Calu3 (cell line): ENCODE data around the gene STX2. TPM values are rescaled to one million over a fixed set of nuclear protein-coding genes. Genes with fewer than 3 reads are reported as not detected.

ENCODE experiments used
- BruUV-seq: library from RNA; stranded (reverse); fragments of 400-500 nt; replicated peaks from 2 replicates; lab custom pipeline; 2021; lab: Mats Ljungman, UMichigan
- CTCF ChIA-PET: fragments of 300-600 bp; sonication (Branson Sonifier 250); formaldehyde crosslinking; loops from one replicate; lab custom pipeline; 2022; ENCODE audit warnings: antibody characterized with exemption; lab: Charles Lee
- DNase-seq: peaks from one replicate; pipeline ENCODE4 v3.0.0; 2022
- H3K27ac Mint-ChIP-seq: one replicate; pipeline ENCODE4 v1.8.0; 2022; ENCODE audit warnings: mixed read lengths; ENCODE audit not compliant: unreplicated experiment
- H3K27me3 Mint-ChIP-seq: one replicate; pipeline ENCODE4 v1.8.0; 2022; ENCODE audit warnings: mixed read lengths; ENCODE audit not compliant: unreplicated experiment
- H3K36me3 Mint-ChIP-seq: one replicate; pipeline ENCODE4 v1.8.0; 2022; ENCODE audit warnings: mild to moderate bottlenecking, moderate library complexity, mixed read lengths; ENCODE audit not compliant: insufficient read depth, unreplicated experiment
- H3K4me1 Mint-ChIP-seq: one replicate; pipeline ENCODE4 v1.8.0; 2022; ENCODE audit warnings: mild to moderate bottlenecking, low read depth, mixed read lengths; ENCODE audit not compliant: unreplicated experiment
- H3K4me3 Mint-ChIP-seq: one replicate; pipeline ENCODE4 v1.8.0; 2022; ENCODE audit warnings: mild to moderate bottlenecking, low read depth, moderate library complexity, mixed read lengths; ENCODE audit not compliant: unreplicated experiment
- H3K9me3 Mint-ChIP-seq: one replicate; pipeline ENCODE4 v1.8.0; 2022; ENCODE audit warnings: low read depth, mixed read lengths; ENCODE audit not compliant: unreplicated experiment
- CTCF ChIP-seq: fragments of 200-600 bp; IDR thresholded peaks from one replicate; pipeline ENCODE4 v1.8.0; 2022; ENCODE audit warnings: antibody characterized with exemption; ENCODE audit not compliant: unreplicated experiment
- intact Hi-C: fragments of 100-400 bp; cut with micrococcal nuclease; formaldehyde crosslinking; loops from one replicate; pipeline ENCODE4 v1.10.0; 2022; ENCODE audit not compliant: unreplicated experiment
- total RNA-seq: library from RNA; stranded (reverse); gene quantifications from 2 replicates; pipeline ENCODE4 v1.2.3, GENCODE V29; 2022

Gene STX2
- total RNA-seq, 1 experiment from 2014 or later = 26.7 TPM

GRCh38 chr12:130835436-130835835 lies 3.6 kb downstream of the STX2 start:
- Mint-ChIP-seq H3K4me3 (no peak overlapping the region), H3K27ac (no peak overlapping the region), H3K9me3 (no peaks in the 10 kb centered on the region), H3K36me3 (peaks cover 24% of the 10 kb centered on the region), H3K27me3 (no peaks in the 10 kb centered on the region), H3K4me1 (peaks cover 52% of the 10 kb centered on the region)
- intact Hi-C loops = loop anchor here (5.0 kb wide), 1 partner anchor 37 kb away; the partner anchor contains the start of gene RAN
- TF ChIP-seq CTCF = no peak
- no TSS peak for BruUV-seq
- CTCF ChIA-PET = no interaction called here
- no peak for DNase-seq

GRCh38 chr12:130835011-130835410 lies 4.0 kb downstream of the STX2 start:
- BruUV-seq = no TSS peak
- H3K27ac Mint-ChIP-seq = no peak overlapping the region
- H3K9me3 Mint-ChIP-seq = no peaks in the 10 kb centered on the region

GRCh38 chr12:130832561-130833209 lies 6.4 kb downstream of the STX2 start:
- no peak overlapping the region for H3K4me3 Mint-ChIP-seq
- intact Hi-C loops = no loop called here
- BruUV-seq = no TSS peak
- no peaks in the 10 kb centered on the region for H3K9me3 Mint-ChIP-seq
- TF ChIP-seq CTCF = no peak
- CTCF ChIA-PET = no interaction called here
- no peak overlapping the region for H3K27ac Mint-ChIP-seq
- no peaks in the 10 kb centered on the region for H3K27me3 Mint-ChIP-seq
- H3K4me1 Mint-ChIP-seq = peaks cover 40% of the 10 kb centered on the region
- peaks cover 8% of the 10 kb centered on the region for H3K36me3 Mint-ChIP-seq
- DNase-seq = no peak

More at GRCh38 chr12:130835011-130835410, 4.0 kb downstream of the STX2 start:
- DNase-seq = no peak
- H3K36me3 Mint-ChIP-seq = peaks cover 24% of the 10 kb centered on the region
- intact Hi-C loops = loop anchor here (5.0 kb wide), 1 partner anchor 37 kb away; the partner anchor contains the start of gene RAN
- H3K27me3 Mint-ChIP-seq = no peaks in the 10 kb centered on the region
- H3K4me3 Mint-ChIP-seq = no peak overlapping the region
- TF ChIP-seq CTCF = no peak
- peaks cover 55% of the 10 kb centered on the region for H3K4me1 Mint-ChIP-seq
- CTCF ChIA-PET = no interaction called here

- CTCF ChIA-PET = no interaction called here
- no peak for DNase-seq
- intact Hi-C loops = no loop called here
- Mint-ChIP-seq H3K4me1 (peaks cover 38% of the 10 kb centered on the region), H3K4me3 (no peak overlapping the region), H3K9me3 (no peaks in the 10 kb centered on the region), H3K36me3 (peaks cover 7% of the 10 kb centered on the region), H3K27ac (no peak overlapping the region), H3K27me3 (no peaks in the 10 kb centered on the region)
- no TSS peak for BruUV-seq
- no peak for TF ChIP-seq CTCF
Observed at GRCh38 chr12:130831876-130832405, 7.1 kb downstream of the STX2 start.
